ENCODE results near the gene ATRNL1.
"Not testable (repeated sequence)": the region's sequence is repeated elsewhere in the genome, so short reads cannot be mapped to it uniquely, and the experiment has no call there.

The ATRNL1 gene

DNA sequence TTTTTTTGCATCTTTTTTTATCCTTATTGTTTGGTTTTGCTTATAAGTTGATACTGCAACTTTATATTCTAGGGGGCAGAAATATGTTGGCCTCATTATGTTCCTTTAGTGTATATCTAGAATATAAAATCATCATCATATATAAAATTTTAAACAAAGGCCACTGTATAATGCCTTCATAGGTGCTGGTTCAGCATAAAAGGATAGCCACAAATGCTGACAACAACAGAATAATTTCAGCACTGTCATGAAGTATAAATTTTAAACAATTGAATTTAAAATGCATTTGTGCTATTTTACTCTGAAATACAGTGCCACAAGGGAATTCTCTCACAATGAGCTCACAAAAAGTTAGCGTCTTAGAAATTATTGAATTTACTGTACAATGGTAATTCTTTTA, 285.9 kb downstream of the ATRNL1 start:
- no peak for DNase-seq (ENCODE audit: low spot score)
- TF ChIP-seq, protein P1, sequence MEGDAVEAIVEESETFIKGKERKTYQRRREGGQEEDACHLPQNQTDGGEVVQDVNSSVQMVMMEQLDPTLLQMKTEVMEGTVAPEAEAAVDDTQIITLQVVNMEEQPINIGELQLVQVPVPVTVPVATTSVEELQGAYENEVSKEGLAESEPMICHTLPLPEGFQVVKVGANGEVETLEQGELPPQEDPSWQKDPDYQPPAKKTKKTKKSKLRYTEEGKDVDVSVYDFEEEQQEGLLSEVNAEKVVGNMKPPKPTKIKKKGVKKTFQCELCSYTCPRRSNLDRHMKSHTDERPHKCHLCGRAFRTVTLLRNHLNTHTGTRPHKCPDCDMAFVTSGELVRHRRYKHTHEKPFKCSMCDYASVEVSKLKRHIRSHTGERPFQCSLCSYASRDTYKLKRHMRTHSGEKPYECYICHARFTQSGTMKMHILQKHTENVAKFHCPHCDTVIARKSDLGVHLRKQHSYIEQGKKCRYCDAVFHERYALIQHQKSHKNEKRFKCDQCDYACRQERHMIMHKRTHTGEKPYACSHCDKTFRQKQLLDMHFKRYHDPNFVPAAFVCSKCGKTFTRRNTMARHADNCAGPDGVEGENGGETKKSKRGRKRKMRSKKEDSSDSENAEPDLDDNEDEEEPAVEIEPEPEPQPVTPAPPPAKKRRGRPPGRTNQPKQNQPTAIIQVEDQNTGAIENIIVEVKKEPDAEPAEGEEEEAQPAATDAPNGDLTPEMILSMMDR (IDR thresholded peaks at IDR 0.05; ENCODE audit: extremely low read depth, missing control alignments): no peak

DNA sequence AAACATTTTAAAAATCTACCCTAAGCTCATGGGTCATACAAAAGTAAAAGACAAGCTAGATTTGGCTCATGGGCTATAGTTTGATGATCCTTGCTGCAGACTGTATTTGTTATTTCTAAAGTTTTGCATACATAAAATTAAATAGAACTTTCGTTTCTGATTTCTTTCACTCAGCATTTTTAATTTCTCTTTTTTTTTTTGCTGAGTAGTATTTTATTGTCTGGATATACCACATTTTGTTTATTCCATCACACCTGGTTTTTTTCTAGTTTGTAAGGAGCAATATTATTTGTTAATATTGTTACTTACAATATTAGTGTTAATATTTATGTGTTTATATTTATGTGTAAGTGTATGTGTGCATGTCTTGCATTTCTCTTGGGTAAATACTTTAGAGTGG, 291.5 kb downstream of the ATRNL1 start:
- TF ChIP-seq, protein P1 (IDR thresholded peaks at IDR 0.05; ENCODE audit: extremely low read depth, missing control alignments): no peak
- DNase-seq (ENCODE audit: low spot score): no peak

DNA sequence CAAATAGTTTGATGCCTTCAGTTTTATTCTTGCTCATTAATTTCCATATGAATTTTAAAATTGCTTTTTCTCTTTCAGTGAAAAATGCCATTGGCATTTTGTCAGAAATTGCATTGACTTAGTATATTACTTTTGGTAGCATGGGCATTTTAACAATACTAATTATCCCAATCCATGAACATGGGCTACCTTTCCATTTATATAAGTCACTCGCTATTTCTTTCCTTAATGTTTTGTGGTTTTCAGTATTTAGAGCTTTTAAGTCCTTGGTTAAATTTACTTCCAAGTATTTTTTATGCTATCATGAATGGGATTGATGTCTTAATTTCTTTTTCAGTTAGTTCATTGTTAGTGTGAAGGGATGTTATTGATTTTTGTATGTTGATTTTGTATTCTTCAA, 297.4 kb downstream of the ATRNL1 start:
- no peak for DNase-seq (ENCODE audit: low spot score)
- TF ChIP-seq, protein P1 (IDR thresholded peaks at IDR 0.05; ENCODE audit: extremely low read depth, missing control alignments): no peak

DNA sequence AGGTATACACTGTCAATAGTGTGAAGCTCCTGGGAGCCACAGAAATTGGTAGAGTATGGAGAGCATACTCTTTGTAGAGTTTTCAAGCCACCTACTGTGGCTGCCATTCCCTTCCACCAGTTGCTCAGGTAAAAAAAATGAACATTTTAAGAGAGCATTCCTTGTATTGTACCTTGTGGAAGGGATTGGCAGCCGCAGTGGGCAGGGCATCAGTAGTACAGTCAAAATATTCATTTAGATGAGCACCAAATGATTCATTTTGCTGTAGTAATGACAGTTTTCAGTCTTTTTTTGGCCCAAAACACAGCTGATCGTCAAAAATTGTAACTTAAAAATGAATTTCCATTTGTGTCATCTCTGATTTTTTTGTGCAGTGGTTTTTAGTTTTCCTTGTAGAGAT, 304.9 kb downstream of the ATRNL1 start:
- TF ChIP-seq, protein P1 (IDR thresholded peaks at IDR 0.05; ENCODE audit: extremely low read depth, missing control alignments): no peak
- no peak for DNase-seq (ENCODE audit: low spot score)

DNA sequence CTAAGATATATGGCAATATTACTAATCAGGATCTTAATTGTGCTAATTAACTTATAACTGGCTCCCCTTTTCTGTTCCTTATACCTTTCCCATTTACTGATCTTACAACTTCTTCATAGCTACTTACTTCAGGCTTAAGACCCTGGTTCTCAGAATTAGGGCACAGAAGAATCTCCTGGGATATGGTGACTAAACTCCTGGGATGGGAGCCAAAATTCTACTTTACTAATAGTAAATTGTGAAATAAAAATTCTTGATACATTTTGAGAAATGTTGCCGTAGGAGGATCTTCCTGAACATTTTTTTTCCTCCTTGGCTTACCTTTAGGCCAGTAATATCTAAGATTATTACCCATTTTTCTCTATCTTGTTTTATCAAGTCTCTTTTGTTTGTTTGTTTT, 309.5 kb downstream of the ATRNL1 start:
- TF ChIP-seq, protein P1 (IDR thresholded peaks at IDR 0.05; ENCODE audit: extremely low read depth, missing control alignments): no peak
- DNase-seq (ENCODE audit: low spot score): no peak

DNA sequence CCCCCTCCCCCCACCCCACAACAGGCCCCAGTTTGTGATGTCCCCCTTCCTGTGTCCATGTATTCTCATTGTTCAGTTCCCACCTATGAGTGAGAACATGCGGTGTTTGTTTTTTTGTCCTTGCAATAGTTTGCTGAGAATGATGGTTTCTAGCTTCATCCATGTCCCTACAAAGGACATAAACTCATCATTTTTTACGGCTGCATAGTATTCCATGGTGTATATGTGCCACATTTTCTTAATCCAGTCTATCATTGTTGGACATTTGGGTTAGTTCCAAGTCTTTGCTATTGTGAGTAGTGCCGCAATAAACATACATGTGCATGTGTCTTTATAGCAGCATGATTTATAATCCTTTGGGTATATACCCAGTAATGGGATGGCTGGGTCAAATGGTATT, 312.7 kb downstream of the ATRNL1 start:
- not testable (repeated sequence) for DNase-seq (ENCODE audit: low spot score)

DNA sequence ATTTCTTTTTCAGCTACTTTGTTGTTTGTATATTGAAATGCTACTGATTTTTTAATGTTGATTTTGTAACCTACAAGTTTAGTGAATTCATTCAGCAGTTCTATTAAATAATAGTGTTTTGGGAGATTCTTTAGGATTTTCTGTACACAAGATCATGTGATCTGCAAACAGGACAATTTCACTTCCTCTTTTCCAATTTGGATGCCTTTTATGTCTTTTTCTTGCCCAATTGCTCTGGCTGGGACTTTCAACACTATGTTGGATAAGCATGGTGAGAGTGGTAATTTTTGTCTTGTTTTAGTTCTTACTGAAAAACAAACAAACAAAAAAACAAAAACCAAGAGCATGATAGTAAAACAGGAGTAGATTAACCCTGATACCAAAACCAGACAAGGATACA, 316.2 kb downstream of the ATRNL1 start:
- DNase-seq (ENCODE audit: low spot score): no peak
- TF ChIP-seq, protein P1 (IDR thresholded peaks at IDR 0.05; ENCODE audit: extremely low read depth, missing control alignments): no peak

DNA sequence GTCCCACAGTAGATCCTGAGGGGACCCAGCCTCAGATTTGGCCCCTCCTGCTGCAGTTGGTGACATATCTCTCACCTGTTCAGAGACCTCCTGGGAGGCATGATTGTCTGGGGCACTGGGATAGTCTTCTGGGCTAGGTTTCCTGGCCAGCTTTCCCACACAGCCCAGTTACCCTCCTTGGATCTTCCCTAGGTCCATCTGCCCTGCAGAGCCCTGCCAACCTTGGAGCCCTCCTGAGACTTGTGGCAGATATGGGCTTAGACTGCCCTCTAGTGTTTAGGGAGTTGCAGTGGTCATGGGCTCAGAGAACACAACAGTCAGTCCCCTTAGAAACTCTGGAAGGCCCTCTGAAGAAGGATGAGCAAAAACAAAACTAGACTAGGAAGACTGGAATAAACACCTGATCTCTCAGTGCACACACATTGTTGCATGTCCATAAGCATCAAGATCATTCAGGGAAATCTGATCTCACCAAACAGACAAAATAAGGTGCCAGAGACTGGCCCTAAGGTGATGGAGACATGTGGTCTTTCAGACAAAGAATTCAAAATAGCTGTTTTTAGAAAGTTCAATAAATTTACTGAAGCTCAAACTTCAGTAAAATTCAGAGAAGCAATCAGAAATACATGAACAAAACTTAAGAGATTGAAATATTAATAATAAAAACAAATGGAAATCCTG, 324.6 kb downstream of the ATRNL1 start:
- TF ChIP-seq, protein P1 (IDR thresholded peaks at IDR 0.05; ENCODE audit: extremely low read depth, missing control alignments): peak; percentile 41
- DNase-seq (ENCODE audit: low spot score): peak; percentile 56
